ENCODE measurements around the gene TRIM16. TPM values are rescaled to one million over a fixed set of nuclear protein-coding genes. Genes with fewer than 3 reads are reported as not detected.
A peak's percentile ranks its signal among the peaks of the same experiment; 100 is the strongest.
"Not testable (repeated sequence)": the region's sequence is repeated elsewhere in the genome, so short reads cannot be mapped to it uniquely, and the experiment has no call there.

The TRIM16 gene
- 66.3 TPM for total RNA-seq

- Histone ChIP-seq H3K4me3 (peak within 1 kb of the TSS; percentile 52 to 62), H3K27ac (peak within 1 kb of the TSS; percentile 57)
- TF ChIP-seq POLR2A (IDR thresholded peaks at IDR 0.05) (peak in 1 of 2 donors; percentile 24), POLR2AphosphoS5 (IDR thresholded peaks at IDR 0.05; ENCODE audit: insufficient read depth in 1 of 2, low read depth in 1 of 2) (peak; percentile 62 to 64)
- H3K4me1 ChIP-seq; H3K9me3 ChIP-seq; DNase-seq (ENCODE audit: extremely low spot score in 2 of 2); intact Hi-C loops (cut with DNase I); H3K36me3 ChIP-seq; H3K27me3 ChIP-seq: not testable (repeated sequence)
Measured at GRCh38 chr17:15683824-15684478, at the start of gene TRIM16. Gene TRIM16, minus strand, starts transcription at chr17:15684311. Its CDS starts 32,702 bp downstream, at chr17:15651609.

- H3K27ac ChIP-seq; H3K27me3 ChIP-seq; H3K9me3 ChIP-seq; H3K4me1 ChIP-seq; intact Hi-C loops (cut with DNase I); H3K4me3 ChIP-seq; H3K36me3 ChIP-seq: not testable (repeated sequence)
- DNase-seq (ENCODE audit: extremely low spot score in 2 of 2) = peak in 1 of 2 donors; percentile 6
Measured at GRCh38 chr17:15733174-15733789, 49.2 kb upstream of the TRIM16 start.

GRCh38 chr17:15731900-15732299 is 47.8 kb upstream of the TRIM16 start, which contains the start of gene TBC1D26:
Gene TBC1D26, plus strand, starts transcription at chr17:15732283. Its CDS starts 3,066 bp downstream, at chr17:15735349.
- H3K36me3 ChIP-seq; H3K27ac ChIP-seq; DNase-seq (ENCODE audit: extremely low spot score in 2 of 2); H3K9me3 ChIP-seq; H3K27me3 ChIP-seq; H3K4me1 ChIP-seq; intact Hi-C loops (cut with DNase I); H3K4me3 ChIP-seq: not testable (repeated sequence)

- H3K4me3 ChIP-seq; intact Hi-C loops (cut with DNase I); H3K4me1 ChIP-seq; H3K27ac ChIP-seq; DNase-seq (ENCODE audit: extremely low spot score in 2 of 2); H3K36me3 ChIP-seq; H3K27me3 ChIP-seq; H3K9me3 ChIP-seq: not testable (repeated sequence)
Measured at GRCh38 chr17:15730535-15730934, 46.4 kb upstream of the TRIM16 start.

GRCh38 chr17:15716601-15717563 is 32.8 kb upstream of the TRIM16 start:
- intact Hi-C loops (cut with DNase I); H3K4me3 ChIP-seq: not testable (repeated sequence)
- peaks cover 21% of the 10 kb centered on the region for H3K9me3 ChIP-seq

GRCh38 chr17:15708879-15709278 is 24.8 kb upstream of the TRIM16 start:
- H3K27me3 ChIP-seq; H3K4me1 ChIP-seq; intact Hi-C loops (cut with DNase I); H3K4me3 ChIP-seq; DNase-seq (ENCODE audit: extremely low spot score in 2 of 2); H3K9me3 ChIP-seq; H3K27ac ChIP-seq: not testable (repeated sequence)
- H3K36me3 ChIP-seq = peaks cover 0 to 53% of the 10 kb centered on the region in 2 donors

More at GRCh38 chr17:15716601-15717563, 32.8 kb upstream of the TRIM16 start:
- not testable (repeated sequence) for H3K27me3 ChIP-seq; DNase-seq (ENCODE audit: extremely low spot score in 2 of 2); H3K4me1 ChIP-seq; H3K27ac ChIP-seq
- H3K36me3 ChIP-seq = peaks cover 0 to 21% of the 10 kb centered on the region in 2 donors

GRCh38 chr17:15704813-15705212 is 20.7 kb upstream of the TRIM16 start:
- H3K27me3 ChIP-seq; H3K9me3 ChIP-seq; H3K4me1 ChIP-seq; H3K27ac ChIP-seq; H3K4me3 ChIP-seq; DNase-seq (ENCODE audit: extremely low spot score in 2 of 2); intact Hi-C loops (cut with DNase I): not testable (repeated sequence)
- H3K36me3 ChIP-seq = peaks cover 0 to 40% of the 10 kb centered on the region in 2 donors

GRCh38 chr17:15704239-15704638 is 20.1 kb upstream of the TRIM16 start:
- DNase-seq (ENCODE audit: extremely low spot score in 2 of 2); H3K27ac ChIP-seq; intact Hi-C loops (cut with DNase I); H3K27me3 ChIP-seq; H3K4me1 ChIP-seq; H3K4me3 ChIP-seq; H3K9me3 ChIP-seq: not testable (repeated sequence)
- H3K36me3 ChIP-seq = peaks cover 0 to 40% of the 10 kb centered on the region in 2 donors

GRCh38 chr17:15699937-15700336 is 15.8 kb upstream of the TRIM16 start:
- H3K9me3 ChIP-seq; H3K4me1 ChIP-seq; intact Hi-C loops (cut with DNase I); H3K36me3 ChIP-seq; DNase-seq (ENCODE audit: extremely low spot score in 2 of 2); H3K27me3 ChIP-seq: not testable (repeated sequence)
- peak overlapping the region; percentile 67 for H3K27ac ChIP-seq
- peak overlapping the region; percentile 49 to 53 for H3K4me3 ChIP-seq

Measured in vagina (tissue), 2 donors.